ENCODE data around the gene PELI3.
A peak's percentile ranks its signal among the peaks of the same experiment; 100 is the strongest.

The PELI3 gene

GRCh38 chr11:66480117-66480938 is 13.6 kb downstream of the PELI3 start, which contains the start of gene DPP3:
TSS of gene DPP3 (plus strand) at chr11:66480434. CDS start at chr11:66482201, 1,767 bp downstream.
- no peaks in the 10 kb centered on the region for H3K27me3 ChIP-seq (ENCODE audit: control insufficient read depth in 5 of 5, insufficient read depth in 4 of 5, low read length in 5 of 5)
- H3K4me1 ChIP-seq (ENCODE audit: control insufficient read depth in 5 of 5, insufficient read depth in 5 of 5, low read length in 5 of 5), result peaks cover 2 to 26% (median 19%) of the 10 kb centered on the region in 5 donors
- H3K4me3 ChIP-seq (ENCODE audit: low read depth in 1 of 5, low read length in 5 of 5), result peak within 1 kb of the TSS; percentile 72 to 87 (median 83)
- H3K27ac ChIP-seq (ENCODE audit: low read depth, low read length), result peak within 1 kb of the TSS; percentile 91
- H3K36me3 ChIP-seq (ENCODE audit: control insufficient read depth in 5 of 5, insufficient read depth in 5 of 5, low read length in 5 of 5), result peaks cover 2 to 35% (median 16%) of the 10 kb centered on the region in 5 donors
- peak within 1 kb of the TSS; percentile 89 to 97 (median 92) for H3K9ac ChIP-seq (ENCODE audit: low read length in 5 of 5)
- H3K9me3 ChIP-seq (ENCODE audit: control insufficient read depth in 5 of 5, low read length in 5 of 5), result no peaks in the 10 kb centered on the region

DNA sequence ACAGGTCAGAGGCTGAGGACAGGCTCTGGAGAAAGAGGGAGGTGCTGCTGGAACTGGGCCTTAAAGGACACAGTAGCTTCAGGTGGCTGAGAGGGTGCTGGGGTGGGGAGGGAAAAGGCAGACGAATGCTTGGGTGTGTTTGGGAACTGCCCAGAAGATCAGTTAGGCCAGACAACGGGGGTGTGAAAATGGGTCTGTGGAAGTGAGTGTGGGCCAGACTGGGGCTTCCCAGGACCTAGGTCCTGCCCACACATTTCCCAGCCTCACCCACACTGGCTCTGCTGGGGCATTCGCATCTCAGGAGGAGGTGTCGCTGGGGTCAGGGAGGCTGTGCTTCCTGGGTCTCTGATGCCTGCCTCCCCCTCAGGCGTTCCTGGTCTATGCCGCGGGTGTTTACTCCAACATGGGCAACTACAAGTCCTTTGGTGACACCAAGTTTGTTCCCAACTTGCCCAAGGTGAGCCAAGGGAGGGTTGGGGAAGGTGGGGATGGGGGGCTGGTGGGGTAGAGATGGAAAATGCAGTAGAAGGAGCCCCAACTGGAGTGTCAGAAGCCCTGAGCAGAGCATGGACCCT is 18.2 kb downstream of the PELI3 start:
- H3K4me1 ChIP-seq (ENCODE audit: control insufficient read depth in 5 of 5, insufficient read depth in 5 of 5, low read length in 5 of 5), result peaks cover 0 to 11% (median 7%) of the 10 kb centered on the region in 5 donors
- peaks cover 2 to 66% (median 42%) of the 10 kb centered on the region in 5 donors for H3K36me3 ChIP-seq (ENCODE audit: control insufficient read depth in 5 of 5, insufficient read depth in 5 of 5, low read length in 5 of 5)
- H3K4me3 ChIP-seq (ENCODE audit: low read depth in 1 of 5, low read length in 5 of 5), result no peak overlapping the region

GRCh38 chr11:66488957-66489356 is 22.3 kb downstream of the PELI3 start:
- H3K27me3 ChIP-seq (ENCODE audit: control insufficient read depth in 5 of 5, insufficient read depth in 4 of 5, low read length in 5 of 5), result no peaks in the 10 kb centered on the region
- H3K4me3 ChIP-seq (ENCODE audit: low read depth in 1 of 5, low read length in 5 of 5), result no peak overlapping the region
- peaks cover 0 to 95% (median 63%) of the 10 kb centered on the region in 5 donors for H3K36me3 ChIP-seq (ENCODE audit: control insufficient read depth in 5 of 5, insufficient read depth in 5 of 5, low read length in 5 of 5)
- no peak overlapping the region for H3K27ac ChIP-seq (ENCODE audit: low read depth, low read length)
- no peak overlapping the region for H3K9ac ChIP-seq (ENCODE audit: low read length in 5 of 5)
- H3K9me3 ChIP-seq (ENCODE audit: control insufficient read depth in 5 of 5, low read length in 5 of 5), result no peaks in the 10 kb centered on the region
- no peaks in the 10 kb centered on the region for H3K4me1 ChIP-seq (ENCODE audit: control insufficient read depth in 5 of 5, insufficient read depth in 5 of 5, low read length in 5 of 5)

More for the DNA sequence above, 18.2 kb downstream of the PELI3 start:
- Histone ChIP-seq H3K27me3 (ENCODE audit: control insufficient read depth in 5 of 5, insufficient read depth in 4 of 5, low read length in 5 of 5) (no peaks in the 10 kb centered on the region), H3K27ac (ENCODE audit: low read depth, low read length) (no peak overlapping the region), H3K9me3 (ENCODE audit: control insufficient read depth in 5 of 5, low read length in 5 of 5) (no peaks in the 10 kb centered on the region), H3K9ac (ENCODE audit: low read length in 5 of 5) (no peak overlapping the region)

GRCh38 chr11:66489636-66490035 is 22.9 kb downstream of the PELI3 start:
- H3K36me3 ChIP-seq (ENCODE audit: control insufficient read depth in 5 of 5, insufficient read depth in 5 of 5, low read length in 5 of 5), result peaks cover 0 to 96% (median 62%) of the 10 kb centered on the region in 5 donors
- H3K4me3 ChIP-seq (ENCODE audit: low read depth in 1 of 5, low read length in 5 of 5), result no peak overlapping the region
- no peaks in the 10 kb centered on the region for H3K27me3 ChIP-seq (ENCODE audit: control insufficient read depth in 5 of 5, insufficient read depth in 4 of 5, low read length in 5 of 5)
- H3K4me1 ChIP-seq (ENCODE audit: control insufficient read depth in 5 of 5, insufficient read depth in 5 of 5, low read length in 5 of 5), result no peaks in the 10 kb centered on the region
- no peaks in the 10 kb centered on the region for H3K9me3 ChIP-seq (ENCODE audit: control insufficient read depth in 5 of 5, low read length in 5 of 5)
- no peak overlapping the region for H3K9ac ChIP-seq (ENCODE audit: low read length in 5 of 5)
- no peak overlapping the region for H3K27ac ChIP-seq (ENCODE audit: low read depth, low read length)

DNA sequence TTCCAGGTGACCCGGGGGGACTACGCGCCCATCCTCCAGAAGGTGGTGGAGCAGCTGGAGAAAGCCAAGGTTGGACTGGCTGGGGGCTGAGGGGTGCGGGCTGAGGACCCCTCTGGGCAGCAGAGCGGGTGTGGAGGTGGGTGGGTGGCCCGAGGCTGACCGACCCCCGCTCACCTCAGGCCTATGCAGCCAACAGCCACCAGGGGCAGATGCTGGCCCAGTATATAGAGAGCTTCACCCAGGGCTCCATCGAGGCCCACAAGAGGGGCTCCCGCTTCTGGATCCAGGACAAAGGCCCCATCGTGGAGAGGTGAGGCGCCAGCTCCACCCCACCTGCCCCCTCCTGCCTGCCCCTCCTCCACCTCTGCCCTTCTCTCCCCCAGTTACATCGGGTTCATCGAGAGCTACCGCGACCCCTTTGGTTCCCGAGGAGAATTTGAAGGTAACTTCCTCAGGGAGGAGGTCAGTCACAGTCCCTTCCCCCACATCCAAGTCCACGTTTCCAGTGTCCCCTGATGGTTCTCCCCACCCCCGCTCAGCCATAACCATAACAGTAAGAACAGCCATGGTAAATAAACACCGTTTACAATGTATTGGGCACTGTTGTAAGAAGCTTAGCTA is 24.7 kb downstream of the PELI3 start:
- peaks cover 0 to 93% (median 63%) of the 10 kb centered on the region in 5 donors for H3K36me3 ChIP-seq (ENCODE audit: control insufficient read depth in 5 of 5, insufficient read depth in 5 of 5, low read length in 5 of 5)

DNA sequence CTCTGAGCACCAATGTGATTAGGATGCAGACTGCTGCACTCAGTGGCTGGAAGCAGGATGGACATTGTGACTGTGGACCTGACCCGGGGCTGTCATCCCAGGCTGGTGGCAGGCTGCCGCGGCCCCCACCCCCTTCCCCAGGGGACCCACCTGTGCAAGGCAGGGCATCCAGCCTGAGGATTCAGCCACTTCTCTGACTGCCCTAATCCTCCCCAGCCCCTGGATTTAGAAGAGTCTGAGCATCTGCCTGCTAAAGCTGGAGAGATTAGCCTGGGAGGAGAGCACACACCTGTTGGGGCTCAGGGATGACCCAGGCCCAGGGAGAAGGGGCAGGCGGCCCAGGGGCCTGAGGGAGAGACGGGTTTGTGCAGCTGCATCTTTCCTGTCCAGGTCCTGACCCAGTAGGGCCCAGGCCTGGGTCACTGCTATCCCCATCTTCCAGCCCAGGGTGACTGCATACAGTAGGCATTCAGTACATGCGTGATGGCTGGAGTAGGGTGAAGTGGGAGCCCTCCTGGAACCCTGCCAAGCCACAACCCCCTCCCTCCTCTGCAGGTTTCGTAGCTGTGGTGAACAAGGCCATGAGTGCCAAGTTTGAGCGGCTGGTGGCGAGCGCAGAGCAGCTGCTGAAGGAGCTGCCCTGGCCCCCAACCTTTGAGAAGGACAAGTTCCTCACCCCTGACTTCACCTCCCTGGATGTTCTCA is 25.6 kb downstream of the PELI3 start:
- Histone ChIP-seq H3K27me3 (ENCODE audit: control insufficient read depth in 5 of 5, insufficient read depth in 4 of 5, low read length in 5 of 5) (no peaks in the 10 kb centered on the region), H3K4me3 (ENCODE audit: low read depth in 1 of 5, low read length in 5 of 5) (no peak overlapping the region), H3K4me1 (ENCODE audit: control insufficient read depth in 5 of 5, insufficient read depth in 5 of 5, low read length in 5 of 5) (no peaks in the 10 kb centered on the region), H3K9ac (ENCODE audit: low read length in 5 of 5) (no peak overlapping the region), H3K9me3 (ENCODE audit: control insufficient read depth in 5 of 5, low read length in 5 of 5) (no peaks in the 10 kb centered on the region), H3K27ac (ENCODE audit: low read depth, low read length) (no peak overlapping the region), H3K36me3 (ENCODE audit: control insufficient read depth in 5 of 5, insufficient read depth in 5 of 5, low read length in 5 of 5) (peaks cover 0 to 92% (median 63%) of the 10 kb centered on the region in 5 donors)

More for the DNA sequence above, 24.7 kb downstream of the PELI3 start:
- no peak overlapping the region for H3K27ac ChIP-seq (ENCODE audit: low read depth, low read length)
- H3K27me3 ChIP-seq (ENCODE audit: control insufficient read depth in 5 of 5, insufficient read depth in 4 of 5, low read length in 5 of 5), result no peaks in the 10 kb centered on the region
- no peaks in the 10 kb centered on the region for H3K4me1 ChIP-seq (ENCODE audit: control insufficient read depth in 5 of 5, insufficient read depth in 5 of 5, low read length in 5 of 5)
- H3K4me3 ChIP-seq (ENCODE audit: low read depth in 1 of 5, low read length in 5 of 5), result no peak overlapping the region
- H3K9me3 ChIP-seq (ENCODE audit: control insufficient read depth in 5 of 5, low read length in 5 of 5), result no peaks in the 10 kb centered on the region
- H3K9ac ChIP-seq (ENCODE audit: low read length in 5 of 5), result no peak overlapping the region

- H3K27ac ChIP-seq (ENCODE audit: low read depth, low read length), result no peak overlapping the region
- no peaks in the 10 kb centered on the region for H3K27me3 ChIP-seq (ENCODE audit: control insufficient read depth in 5 of 5, insufficient read depth in 4 of 5, low read length in 5 of 5)
- no peak overlapping the region for H3K4me3 ChIP-seq (ENCODE audit: low read depth in 1 of 5, low read length in 5 of 5)
- H3K4me1 ChIP-seq (ENCODE audit: control insufficient read depth in 5 of 5, insufficient read depth in 5 of 5, low read length in 5 of 5), result no peaks in the 10 kb centered on the region
- H3K9ac ChIP-seq (ENCODE audit: low read length in 5 of 5), result no peak overlapping the region
- H3K9me3 ChIP-seq (ENCODE audit: control insufficient read depth in 5 of 5, low read length in 5 of 5), result no peaks in the 10 kb centered on the region
- H3K36me3 ChIP-seq (ENCODE audit: control insufficient read depth in 5 of 5, insufficient read depth in 5 of 5, low read length in 5 of 5), result peaks cover 0 to 88% (median 57%) of the 10 kb centered on the region in 5 donors
These were observed 26.4 kb downstream of the PELI3 start for GRCh38 chr11:66493130-66493529.

DNA sequence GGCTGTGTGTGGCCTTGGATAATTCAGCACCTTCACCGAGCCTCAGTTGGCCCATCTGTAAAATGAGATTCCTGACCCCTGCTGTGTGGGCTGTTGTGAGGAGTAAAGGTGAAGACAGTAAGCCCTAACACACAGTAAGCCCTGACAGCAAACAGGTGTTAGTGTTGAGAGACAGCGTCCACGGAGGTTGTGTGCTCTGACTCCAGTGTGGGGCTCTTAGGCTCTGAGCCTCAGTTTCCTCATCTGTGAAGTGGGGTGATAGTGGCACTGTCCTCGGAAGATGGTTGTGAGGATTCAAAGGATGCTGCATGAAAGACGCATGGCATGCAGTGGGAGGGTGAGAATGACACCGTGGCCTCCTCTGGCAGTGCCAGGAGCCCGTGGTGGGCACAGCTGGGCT is 27.8 kb downstream of the PELI3 start:
- Histone ChIP-seq H3K27ac (ENCODE audit: low read depth, low read length) (no peak overlapping the region), H3K27me3 (ENCODE audit: control insufficient read depth in 5 of 5, insufficient read depth in 4 of 5, low read length in 5 of 5) (no peaks in the 10 kb centered on the region), H3K9ac (ENCODE audit: low read length in 5 of 5) (no peak overlapping the region), H3K36me3 (ENCODE audit: control insufficient read depth in 5 of 5, insufficient read depth in 5 of 5, low read length in 5 of 5) (peaks cover 0 to 86% (median 51%) of the 10 kb centered on the region in 5 donors), H3K9me3 (ENCODE audit: control insufficient read depth in 5 of 5, low read length in 5 of 5) (no peaks in the 10 kb centered on the region), H3K4me3 (ENCODE audit: low read depth in 1 of 5, low read length in 5 of 5) (no peak overlapping the region), H3K4me1 (ENCODE audit: control insufficient read depth in 5 of 5, insufficient read depth in 5 of 5, low read length in 5 of 5) (no peaks in the 10 kb centered on the region)

DNA sequence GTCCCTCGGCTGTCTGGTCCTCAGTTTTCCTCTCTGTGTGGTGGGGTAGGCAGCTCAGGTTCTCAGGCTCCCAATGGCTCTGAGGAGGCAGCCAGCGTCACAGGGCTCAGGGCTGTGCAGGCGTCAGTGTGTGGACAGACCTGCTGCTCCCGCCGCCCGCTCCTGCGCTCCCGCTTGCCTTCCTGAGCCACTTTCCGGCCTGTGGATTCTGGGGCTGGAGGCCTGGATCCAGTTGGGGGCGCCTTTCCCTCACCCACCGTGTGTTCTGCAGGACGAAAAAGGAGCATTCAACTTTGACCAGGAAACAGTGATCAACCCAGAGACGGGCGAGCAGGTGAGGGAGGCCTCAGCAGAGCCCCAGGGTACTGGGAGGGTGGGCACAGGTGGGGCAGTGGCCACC is 28.2 kb downstream of the PELI3 start:
- H3K27ac ChIP-seq (ENCODE audit: low read depth, low read length), result no peak overlapping the region
- no peak overlapping the region for H3K4me3 ChIP-seq (ENCODE audit: low read depth in 1 of 5, low read length in 5 of 5)
- H3K4me1 ChIP-seq (ENCODE audit: control insufficient read depth in 5 of 5, insufficient read depth in 5 of 5, low read length in 5 of 5), result no peaks in the 10 kb centered on the region
- no peak overlapping the region for H3K9ac ChIP-seq (ENCODE audit: low read length in 5 of 5)
- H3K27me3 ChIP-seq (ENCODE audit: control insufficient read depth in 5 of 5, insufficient read depth in 4 of 5, low read length in 5 of 5), result no peaks in the 10 kb centered on the region
- no peaks in the 10 kb centered on the region for H3K9me3 ChIP-seq (ENCODE audit: control insufficient read depth in 5 of 5, low read length in 5 of 5)
- peaks cover 0 to 81% (median 47%) of the 10 kb centered on the region in 5 donors for H3K36me3 ChIP-seq (ENCODE audit: control insufficient read depth in 5 of 5, insufficient read depth in 5 of 5, low read length in 5 of 5)

Measured in subcutaneous abdominal adipose tissue (tissue), 5 donors.